Suppressor macrophage treated with lipopolysaccharide for 4 hours (primary cell): ENCODE data around the gene HRNR.
"Not testable (repeated sequence)": the region's sequence is repeated elsewhere in the genome, so short reads cannot be mapped to it uniquely, and the experiment has no call there.

Experiments used
- DNase-seq: peaks from one replicate; pipeline ENCODE4 v3.0.0-alpha.2; 2020

HRNR gene

GRCh38 chr1:152224093-152224492 is at the start of gene HRNR:
Gene HRNR (minus strand): TSS chr1:152224193. CDS start chr1:152223253, 940 bp downstream.
- DNase-seq = no peak

GRCh38 chr1:152256394-152256793 is 32.4 kb upstream of the HRNR start:
- DNase-seq = not testable (repeated sequence)

GRCh38 chr1:152252157-152252556 is 28.2 kb upstream of the HRNR start:
- no peak for DNase-seq

GRCh38 chr1:152251391-152251790 is 27.4 kb upstream of the HRNR start:
- DNase-seq = no peak

GRCh38 chr1:152247316-152247715 is 23.3 kb upstream of the HRNR start:
- DNase-seq = no peak

GRCh38 chr1:152244576-152245273 is 20.7 kb upstream of the HRNR start:
- DNase-seq = no peak

- DNase-seq = no peak
Observed at GRCh38 chr1:152237093-152237492, 13.1 kb upstream of the HRNR start.

- DNase-seq = no peak
Observed at GRCh38 chr1:152228831-152229230, 4.8 kb upstream of the HRNR start.

GRCh38 chr1:152227310-152227928 is 3.4 kb upstream of the HRNR start:
- DNase-seq = peak; percentile 5

- DNase-seq = no peak
Observed at GRCh38 chr1:152225678-152226077, 1.7 kb upstream of the HRNR start.

- DNase-seq = no peak
Observed at GRCh38 chr1:152220166-152221163, 3.5 kb downstream of the HRNR start.

- DNase-seq = not testable (repeated sequence)
Observed at GRCh38 chr1:152219438-152219837, 4.6 kb downstream of the HRNR start.

- no peak for DNase-seq
Observed at GRCh38 chr1:152218762-152219436, 5.1 kb downstream of the HRNR start.

- not testable (repeated sequence) for DNase-seq
Observed at GRCh38 chr1:152215604-152216003, 8.4 kb downstream of the HRNR start.

GRCh38 chr1:152214911-152215310 is 9.1 kb downstream of the HRNR start:
- not testable (repeated sequence) for DNase-seq

GRCh38 chr1:152198982-152199381 is 25.0 kb downstream of the HRNR start:
- no peak for DNase-seq

GRCh38 chr1:152197361-152197941 is 26.5 kb downstream of the HRNR start:
- no peak for DNase-seq

- no peak for DNase-seq
Observed at GRCh38 chr1:152191711-152192110, 32.3 kb downstream of the HRNR start.

GRCh38 chr1:152191260-152191659 is 32.7 kb downstream of the HRNR start:
- DNase-seq = no peak

- DNase-seq = peak; percentile 42
Observed at GRCh38 chr1:152190589-152190988, 33.4 kb downstream of the HRNR start.

GRCh38 chr1:152189657-152190442 is 34.1 kb downstream of the HRNR start:
- peak; percentile 73 for DNase-seq
